Measurements from ENCODE around the gene CARD11. TPM values are rescaled to one million over a fixed set of nuclear protein-coding genes. Genes with fewer than 3 reads are reported as not detected.

The CARD11 gene
- total RNA-seq, 1 experiment from 2014 or later: 0.57 TPM

GRCh38 chr7:3002631-3003030, 41.0 kb downstream of the CARD11 start:
- peaks cover 8% of the 10 kb centered on the region for H3K27me3 ChIP-seq (ENCODE audit: insufficient read depth, low read length)
- 0 out of 4 replicates have a peak, but pooled peaks cover 0 to 2% of the 10 kb centered on the region in 2 experiments for H3K4me1 ChIP-seq (ENCODE audit: control insufficient read depth in 1 of 2, insufficient read depth in 2 of 2, low read length in 2 of 2)
- H2AFZ ChIP-seq (ENCODE audit: low read depth, low read length, poor library complexity, severe bottlenecking): no peak overlapping the region
- ChIA-PET POLR2A (no interaction called here), CTCF (no interaction called here), RAD21 (ENCODE audit: low non-redundant PET in 1 of 2, low total read pairs in 2 of 2, uncharacterized antibody in 2 of 2, unreplicated experiment in 2 of 2) (no interaction called here)
- no peak overlapping the region for H3K27ac ChIP-seq (ENCODE audit: low read depth, low read length)
- no peaks in the 10 kb centered on the region for H3K9me2 ChIP-seq (ENCODE audit: insufficient read depth)
- H3K79me2 ChIP-seq (ENCODE audit: insufficient read depth, low read length): no peaks in the 10 kb centered on the region
- H4K20me1 ChIP-seq (ENCODE audit: insufficient read depth): no peaks in the 10 kb centered on the region
- H3K4me3 ChIP-seq (replicated peaks in 1 of 2; ENCODE audit: low read depth in 1 of 2, low read length in 2 of 2): no peak overlapping the region
- BruUV-seq (replicated peaks): no TSS peak
- H3K9me3 ChIP-seq (ENCODE audit: control insufficient read depth in 1 of 2, insufficient read depth in 1 of 2, low read depth in 1 of 2, low read length in 2 of 2): no peaks in the 10 kb centered on the region
- TF ChIP-seq ATF3 (IDR thresholded peaks at IDR 0.05): no peak
- TF ChIP-seq REST (IDR thresholded peaks at IDR 0.05; ENCODE audit: low read depth): no peak
- no peak for TF ChIP-seq SIN3A (IDR thresholded peaks at IDR 0.05; ENCODE audit: low read depth)
- TF ChIP-seq EZH2phosphoT487 (IDR thresholded peaks at IDR 0.05; ENCODE audit: borderline replicate concordance): no peak
- TF ChIP-seq SP1 (IDR thresholded peaks at IDR 0.05; ENCODE audit: low read depth): no peak
- TF ChIP-seq CEBPB (IDR thresholded peaks at IDR 0.05; ENCODE audit: low read depth): no peak
- TF ChIP-seq JUND (IDR thresholded peaks at IDR 0.05): no peak
- no peak for TF ChIP-seq YY1 (IDR thresholded peaks at IDR 0.05; ENCODE audit: extremely low read depth, insufficient replicate concordance, low read depth, low read length)
- TF ChIP-seq, protein P1, sequence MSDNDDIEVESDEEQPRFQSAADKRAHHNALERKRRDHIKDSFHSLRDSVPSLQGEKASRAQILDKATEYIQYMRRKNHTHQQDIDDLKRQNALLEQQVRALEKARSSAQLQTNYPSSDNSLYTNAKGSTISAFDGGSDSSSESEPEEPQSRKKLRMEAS (IDR thresholded peaks at IDR 0.05): no peak
- no peak for TF ChIP-seq EZH2 (IDR thresholded peaks at IDR 0.05)
- TF ChIP-seq, protein P2, sequence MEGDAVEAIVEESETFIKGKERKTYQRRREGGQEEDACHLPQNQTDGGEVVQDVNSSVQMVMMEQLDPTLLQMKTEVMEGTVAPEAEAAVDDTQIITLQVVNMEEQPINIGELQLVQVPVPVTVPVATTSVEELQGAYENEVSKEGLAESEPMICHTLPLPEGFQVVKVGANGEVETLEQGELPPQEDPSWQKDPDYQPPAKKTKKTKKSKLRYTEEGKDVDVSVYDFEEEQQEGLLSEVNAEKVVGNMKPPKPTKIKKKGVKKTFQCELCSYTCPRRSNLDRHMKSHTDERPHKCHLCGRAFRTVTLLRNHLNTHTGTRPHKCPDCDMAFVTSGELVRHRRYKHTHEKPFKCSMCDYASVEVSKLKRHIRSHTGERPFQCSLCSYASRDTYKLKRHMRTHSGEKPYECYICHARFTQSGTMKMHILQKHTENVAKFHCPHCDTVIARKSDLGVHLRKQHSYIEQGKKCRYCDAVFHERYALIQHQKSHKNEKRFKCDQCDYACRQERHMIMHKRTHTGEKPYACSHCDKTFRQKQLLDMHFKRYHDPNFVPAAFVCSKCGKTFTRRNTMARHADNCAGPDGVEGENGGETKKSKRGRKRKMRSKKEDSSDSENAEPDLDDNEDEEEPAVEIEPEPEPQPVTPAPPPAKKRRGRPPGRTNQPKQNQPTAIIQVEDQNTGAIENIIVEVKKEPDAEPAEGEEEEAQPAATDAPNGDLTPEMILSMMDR (IDR thresholded peaks at IDR 0.05 in 2 of 3, conservative IDR thresholded peaks at IDR 0.05 in 1 of 3; ENCODE audit: borderline replicate concordance in 1 of 3, insufficient read depth in 1 of 3, low read depth in 2 of 3, low read length in 2 of 3): no peak
- no peak for TF ChIP-seq ZFX (IDR thresholded peaks at IDR 0.05)
- TF ChIP-seq TCF7L2 (IDR thresholded peaks at IDR 0.05; ENCODE audit: borderline replicate concordance, extremely low read depth, insufficient read depth, insufficient read length): no peak
- H3K4me2 ChIP-seq (ENCODE audit: low read length): no peak overlapping the region
- no peaks in the 10 kb centered on the region for H3K36me3 ChIP-seq (ENCODE audit: control insufficient read depth in 1 of 2, insufficient read depth in 2 of 2, low read length in 2 of 2)
- DNase-seq (ENCODE audit: low read depth, low spot score) (no peak), ATAC-seq (no peak)
- intact Hi-C loops (cut with micrococcal nuclease): no loop called here
- H3K9ac ChIP-seq (ENCODE audit: low read length): no peak overlapping the region
